IMR-90 (cell line): ENCODE measurements around the gene TIPIN. TPM values are rescaled to one million over a fixed set of nuclear protein-coding genes. Genes with fewer than 3 reads are reported as not detected.

Experiments
- ATAC-seq: fragments of 200-7000 bp; cut with Tn5 transposase; 2 replicates; pipeline ENCODE4 v1.9.1; 2020; ENCODE audit warnings: low read depth, mild to moderate bottlenecking, moderate library complexity
- BruUV-seq: library from RNA; stranded (reverse); fragments of 400-500 nt; replicated peaks from 2 replicates; lab custom pipeline; 2021; lab: Mats Ljungman, UMichigan
- CTCF ChIA-PET: fragments of 300-600 bp; formaldehyde crosslinking; extraction: SDS; loops from one replicate; lab custom pipeline; 2021; ENCODE audit warnings: antibody characterized with exemption; lab: Yijun Ruan, JAX
- POLR2A ChIA-PET: fragments of 300-600 bp; sonication (Branson Sonifier 250); formaldehyde crosslinking; loops from one replicate; lab custom pipeline; 2022; ENCODE audit warnings: antibody characterized with exemption; ENCODE audit not compliant: unreplicated experiment; lab: Charles Lee
- DNase-seq: peaks from one replicate; pipeline ENCODE4 v3.0.0; 2013
- H2AFZ ChIP-seq: replicated peaks from 2 replicates; pipeline ENCODE3; 2013; ENCODE audit warnings: low read length, mild to moderate bottlenecking; ENCODE audit not compliant: poor library complexity
- H2AK5ac ChIP-seq: 2 replicates; pipeline ENCODE4 v1.6.1; 2013; ENCODE audit warnings: low read depth, low read length, inconsistent platforms
- H2AK9ac ChIP-seq: replicated peaks from 2 replicates; pipeline ENCODE3; 2013; ENCODE audit warnings: mild to moderate bottlenecking, low read depth, low read length, moderate library complexity; ENCODE audit not compliant: poor library complexity
- H2BK120ac ChIP-seq: 2 replicates; pipeline ENCODE4 v1.6.1; 2013; ENCODE audit warnings: low read depth, low read length, inconsistent platforms
- H2BK15ac ChIP-seq: 3 replicates; pipeline ENCODE4 v1.6.1; 2013; ENCODE audit warnings: low read depth, low read length, inconsistent platforms
- H2BK20ac ChIP-seq: 2 replicates; pipeline ENCODE4 v1.6.1; 2013; ENCODE audit warnings: low read depth, mild to moderate bottlenecking, inconsistent platforms, low read length, moderate library complexity
- H2BK5ac ChIP-seq: 2 replicates; pipeline ENCODE4 v1.6.1; 2013; ENCODE audit warnings: mild to moderate bottlenecking, low read depth, low read length, inconsistent platforms; ENCODE audit not compliant: poor library complexity, severe bottlenecking
- H3K14ac ChIP-seq: replicated peaks from 2 replicates; pipeline ENCODE4 v1.6.1; 2013; ENCODE audit warnings: low read depth, low read length, inconsistent platforms
- H3K18ac ChIP-seq: 2 replicates; pipeline ENCODE4 v1.6.1; 2013; ENCODE audit warnings: low read depth, low read length, control low read depth
- H3K23ac ChIP-seq: 2 replicates; pipeline ENCODE4 v1.6.1; 2013; ENCODE audit warnings: low read depth, low read length, inconsistent platforms
- H3K27ac ChIP-seq: 2 replicates; pipeline ENCODE4 v1.5.1; 2013; ENCODE audit warnings: mild to moderate bottlenecking, control low read depth, low read length; ENCODE audit not compliant: insufficient read depth
- H3K27me3 ChIP-seq: 2 replicates; pipeline ENCODE4 v1.6.1; 2013; ENCODE audit warnings: low read length; ENCODE audit not compliant: control insufficient read depth, insufficient read depth
- H3K36me3 ChIP-seq: 2 replicates; pipeline ENCODE4 v1.6.1; 2013; ENCODE audit warnings: low read length, mixed read lengths; ENCODE audit not compliant: control insufficient read depth, insufficient read depth
- H3K4ac ChIP-seq: 2 replicates; pipeline ENCODE4 v1.6.1; 2013; ENCODE audit warnings: low read depth, low read length, inconsistent platforms
- H3K4me1 ChIP-seq: 2 replicates; pipeline ENCODE4 v1.6.1; 2013; ENCODE audit warnings: low read length, mixed read lengths; ENCODE audit not compliant: control insufficient read depth, insufficient read depth
- H3K4me2 ChIP-seq: 2 replicates; pipeline ENCODE4 v1.6.1; 2013; ENCODE audit warnings: low read depth, mild to moderate bottlenecking, control low read depth, low read length, moderate library complexity
- H3K4me3 ChIP-seq: 2 replicates; pipeline ENCODE4 v1.5.1; 2013; ENCODE audit warnings: low read depth, mild to moderate bottlenecking, control low read depth, low read length, moderate library complexity; ENCODE audit not compliant: insufficient read depth
- H3K56ac ChIP-seq: 2 replicates; pipeline ENCODE4 v1.6.1; 2013; ENCODE audit warnings: low read length, inconsistent platforms; ENCODE audit not compliant: insufficient read depth; ENCODE audit errors: extremely low read depth
- H3K79me1 ChIP-seq, 2 experiments: 2 replicates each; pipeline ENCODE4 v1.6.1; 2013; ENCODE audit warnings: low read length in 2 of 2, inconsistent platforms in 1 of 2, low read depth in 1 of 2
- H3K9ac ChIP-seq: 2 replicates; pipeline ENCODE4 v1.6.1; 2013; ENCODE audit warnings: low read depth, low read length, control low read depth
- H3K9me1 ChIP-seq: 2 replicates; pipeline ENCODE4 v1.6.1; 2013; ENCODE audit warnings: low read length, inconsistent platforms; ENCODE audit not compliant: insufficient read depth
- H3K9me3 ChIP-seq: 2 replicates; pipeline ENCODE4 v1.6.1; 2013; ENCODE audit warnings: low read length; ENCODE audit not compliant: control insufficient read depth, insufficient read depth
- H4K20me1 ChIP-seq: 2 replicates; pipeline ENCODE4 v1.6.1; 2013; ENCODE audit warnings: low read length, inconsistent platforms; ENCODE audit not compliant: insufficient read depth
- H4K5ac ChIP-seq: 2 replicates; pipeline ENCODE4 v1.6.1; 2013; ENCODE audit warnings: mild to moderate bottlenecking, low read depth, low read length, control low read depth
- H4K8ac ChIP-seq, 2 experiments: 2 replicates each; pipeline ENCODE4 v1.6.1; 2013; ENCODE audit warnings: low read depth in 2 of 2, low read length in 2 of 2, control low read depth in 1 of 2, inconsistent platforms in 1 of 2
- H4K91ac ChIP-seq: 2 replicates; pipeline ENCODE4 v1.6.1; 2013; ENCODE audit warnings: low read depth, low read length, inconsistent platforms; ENCODE audit not compliant: insufficient read depth
- CEBPB ChIP-seq: IDR thresholded peaks from 2 replicates; pipeline ENCODE4 v1.6.1; 2012; ENCODE audit warnings: low read depth, low read length, improper control_type of control experiment
- MAFK ChIP-seq: IDR thresholded peaks from 2 replicates; pipeline ENCODE4 v1.6.1; 2012; ENCODE audit warnings: low read depth, low read length, improper control_type of control experiment
- MAZ ChIP-seq: IDR thresholded peaks from 2 replicates; pipeline ENCODE4 v1.6.1; 2012; ENCODE audit warnings: low read depth, mild to moderate bottlenecking, low read length, improper control_type of control experiment, moderate library complexity, borderline replicate concordance
- MXI1 ChIP-seq: IDR thresholded peaks from 2 replicates; pipeline ENCODE4 v1.6.1; 2012; ENCODE audit warnings: low read depth, mild to moderate bottlenecking, low read length, moderate library complexity, borderline replicate concordance
- NFE2L2 ChIP-seq: fragments of 150-350 bp; IDR thresholded peaks from 2 replicates; pipeline ENCODE4 v1.6.1; 2016; ENCODE audit warnings: low read depth, mild to moderate bottlenecking, low read length
- RAD21 ChIP-seq: IDR thresholded peaks from 2 replicates; pipeline ENCODE4 v1.6.1; 2012; ENCODE audit warnings: low read length, improper control_type of control experiment
- RFX5 ChIP-seq: IDR thresholded peaks from 2 replicates; pipeline ENCODE4 v1.8.0; 2012; ENCODE audit warnings: low read depth, mild to moderate bottlenecking, low read length, moderate library complexity
- SMC3 ChIP-seq: fragments of 150-350 bp; IDR thresholded peaks from 2 replicates; pipeline ENCODE4 v1.6.1; 2016; ENCODE audit warnings: low read depth, mild to moderate bottlenecking, antibody characterized with exemption, low read length, moderate library complexity
- WGBS, 2 experiments: methylation state at CpG; one replicate each; pipeline versions ENCODE4 v1.1.5 to v1.1.7; 2013; ENCODE audit warnings: missing lambda C conversion rate in 2 of 2; ENCODE audit not compliant: insufficient read length in 1 of 2; ENCODE audit errors: extremely low coverage in 2 of 2; 5-methylcytosine and 5-hydroxymethylcytosine counted together
- dilution Hi-C: fragments of 300-500 bp; cut with HindIII; formaldehyde crosslinking; loops from one replicate; pipeline ENCODE4 v1.14.3; 2018; ENCODE audit warnings: low sequenced_read_pairs; ENCODE audit not compliant: unreplicated experiment
- in situ Hi-C: fragments of 300-500 bp; cut with MboI; formaldehyde crosslinking; loops from 3 replicates; pipeline ENCODE4 v1.14.3; 2019; ENCODE audit warnings: low sequenced_read_pairs, inconsistent platforms, mixed read lengths
- intact Hi-C: fragments of 100-400 bp; cut with micrococcal nuclease; formaldehyde crosslinking; loops from 2 replicates; pipeline ENCODE4 v1.10.0; 2022
- polyA plus RNA-seq, 3 experiments: library from polyadenylated mRNA; depleted of rRNA; stranded (reverse); fragments of >200 nt; gene quantifications; 2 replicates each; pipeline ENCODE4 v1.2.3, GENCODE V29; 2012; ENCODE audit warnings: low replicate concordance in 1 of 3
- total RNA-seq: library from RNA; depleted of rRNA; stranded (reverse); fragments of >200 nt; gene quantifications from 2 replicates; pipeline ENCODE4 v1.2.3, GENCODE V29; 2012
- TF ChIP-seq, protein P1 (sequence below): conservative IDR thresholded peaks from 2 replicates; pipeline ENCODE4 v1.5.1; 2012; ENCODE audit warnings: mild to moderate bottlenecking, low read depth, low read length, improper control_type of control experiment
- TF ChIP-seq, protein P2 (sequence below): fragments of 150-350 bp; IDR thresholded peaks from 2 replicates; pipeline ENCODE4 v1.6.1; 2017; ENCODE audit warnings: mild to moderate bottlenecking, antibody characterized with exemption, low read length, low read depth

The TIPIN gene
- total and polyA plus RNA-seq, 2 of the 4 experiments (the other 2 are of a cell fraction), result 6.3 to 7.3 TPM

DNA sequence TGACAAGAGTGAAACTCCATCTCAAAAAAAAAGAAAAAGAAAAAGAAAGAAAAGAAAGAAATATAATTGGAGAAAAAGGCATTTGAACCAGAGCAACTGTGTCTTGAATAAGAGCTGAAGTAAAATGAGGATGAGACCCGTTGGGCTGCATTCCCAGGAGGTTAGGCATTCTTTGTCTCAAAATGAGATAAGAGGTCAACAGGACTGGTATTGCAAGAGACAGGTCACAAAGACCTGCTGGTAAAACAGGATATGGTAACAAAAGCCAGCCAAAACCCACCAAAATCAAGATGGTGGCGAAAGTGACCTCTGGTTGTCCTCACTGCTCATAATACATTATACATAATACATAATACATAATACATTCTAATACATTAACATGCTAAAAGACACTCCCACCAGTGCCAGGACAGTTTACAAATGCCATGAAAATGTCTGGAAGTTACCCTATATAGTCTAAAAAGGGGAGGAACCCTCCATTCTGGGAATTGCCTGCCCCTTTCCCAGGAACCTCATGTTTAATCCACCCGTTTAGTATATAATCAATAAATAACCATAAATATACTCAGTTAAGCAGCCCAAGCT is 8.6 kb upstream of the TIPIN start:
- no peak overlapping the region for H4K91ac ChIP-seq
- H4K8ac ChIP-seq, result no peak overlapping the region
- H3K79me1 ChIP-seq, result no peaks in the 10 kb centered on the region
- WGBS, 2 experiments, result 40% methylated on average over 1 of the region's 3 CpGs; no CpG with 5 or more reads in 1 of the 2 experiments
- in situ Hi-C loops, result loop anchor here (25.0 kb wide), 1 partner anchor 497 kb away; no protein-coding TSS in a partner anchor
- H3K18ac ChIP-seq, result no peak overlapping the region
- no TSS peak for BruUV-seq
- H4K20me1 ChIP-seq, result no peaks in the 10 kb centered on the region
- dilution Hi-C loops, result no loop called here
- H2BK5ac ChIP-seq, result no peak overlapping the region
- intact Hi-C loops, result no loop called here
- ChIA-PET POLR2A (no interaction called here), CTCF (no interaction called here)
- no peak overlapping the region for H2AK9ac ChIP-seq
- H2BK120ac ChIP-seq, result no peak overlapping the region
- H3K4me3 ChIP-seq, result no peak overlapping the region
- no peak overlapping the region for H3K27ac ChIP-seq
- TF ChIP-seq, protein P1, sequence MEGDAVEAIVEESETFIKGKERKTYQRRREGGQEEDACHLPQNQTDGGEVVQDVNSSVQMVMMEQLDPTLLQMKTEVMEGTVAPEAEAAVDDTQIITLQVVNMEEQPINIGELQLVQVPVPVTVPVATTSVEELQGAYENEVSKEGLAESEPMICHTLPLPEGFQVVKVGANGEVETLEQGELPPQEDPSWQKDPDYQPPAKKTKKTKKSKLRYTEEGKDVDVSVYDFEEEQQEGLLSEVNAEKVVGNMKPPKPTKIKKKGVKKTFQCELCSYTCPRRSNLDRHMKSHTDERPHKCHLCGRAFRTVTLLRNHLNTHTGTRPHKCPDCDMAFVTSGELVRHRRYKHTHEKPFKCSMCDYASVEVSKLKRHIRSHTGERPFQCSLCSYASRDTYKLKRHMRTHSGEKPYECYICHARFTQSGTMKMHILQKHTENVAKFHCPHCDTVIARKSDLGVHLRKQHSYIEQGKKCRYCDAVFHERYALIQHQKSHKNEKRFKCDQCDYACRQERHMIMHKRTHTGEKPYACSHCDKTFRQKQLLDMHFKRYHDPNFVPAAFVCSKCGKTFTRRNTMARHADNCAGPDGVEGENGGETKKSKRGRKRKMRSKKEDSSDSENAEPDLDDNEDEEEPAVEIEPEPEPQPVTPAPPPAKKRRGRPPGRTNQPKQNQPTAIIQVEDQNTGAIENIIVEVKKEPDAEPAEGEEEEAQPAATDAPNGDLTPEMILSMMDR, result no peak
- TF ChIP-seq NFE2L2 (no peak), RFX5 (no peak), MXI1 (no peak), MAFK (no peak), CEBPB (no peak), MAZ (no peak), RAD21 (no peak), SMC3 (no peak)
- TF ChIP-seq, protein P2, sequence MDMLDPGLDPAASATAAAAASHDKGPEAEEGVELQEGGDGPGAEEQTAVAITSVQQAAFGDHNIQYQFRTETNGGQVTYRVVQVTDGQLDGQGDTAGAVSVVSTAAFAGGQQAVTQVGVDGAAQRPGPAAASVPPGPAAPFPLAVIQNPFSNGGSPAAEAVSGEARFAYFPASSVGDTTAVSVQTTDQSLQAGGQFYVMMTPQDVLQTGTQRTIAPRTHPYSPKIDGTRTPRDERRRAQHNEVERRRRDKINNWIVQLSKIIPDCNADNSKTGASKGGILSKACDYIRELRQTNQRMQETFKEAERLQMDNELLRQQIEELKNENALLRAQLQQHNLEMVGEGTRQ, result no peak
- no peak overlapping the region for H3K56ac ChIP-seq
- H2BK15ac ChIP-seq, result no peak overlapping the region
- H3K4me1 ChIP-seq, result no peaks in the 10 kb centered on the region
- no peak for DNase-seq
- no peak overlapping the region for H3K9ac ChIP-seq
- no peaks in the 10 kb centered on the region for H3K36me3 ChIP-seq
- no peak overlapping the region for H3K14ac ChIP-seq
- no peak overlapping the region for H2BK20ac ChIP-seq
- H4K5ac ChIP-seq, result no peak overlapping the region
- no peaks in the 10 kb centered on the region for H3K9me1 ChIP-seq
- H3K9me3 ChIP-seq, result no peaks in the 10 kb centered on the region
- no peak for ATAC-seq
- H2AK5ac ChIP-seq, result no peak overlapping the region
- no peak overlapping the region for H2AFZ ChIP-seq
- no peaks in the 10 kb centered on the region for H3K27me3 ChIP-seq
- H3K23ac ChIP-seq, result no peak overlapping the region
- H3K4me2 ChIP-seq, result no peak overlapping the region
- no peak overlapping the region for H3K4ac ChIP-seq
